Peyer's patch (tissue), 4 donors: ENCODE results near the gene COL20A1.

ENCODE experiments used
- CTCF ChIP-seq, 6 experiments: fragments of 450-650 bp in 4 of 6; fragments of 200-600 bp in 2 of 6; sonication (generic) in 1 of 6; IDR thresholded peaks; one replicate each; pipeline ENCODE4 v1.5.1; 2017 to 2019; ENCODE audit warnings: antibody characterized with exemption in 6 of 6, mild to moderate bottlenecking in 3 of 6, moderate library complexity in 1 of 6
- POLR2A ChIP-seq, 2 donors: fragments of 450-650 bp; IDR thresholded peaks; one replicate each; pipeline ENCODE4 v1.5.1; 2017; ENCODE audit warnings: antibody characterized with exemption in 2 of 2, mild to moderate bottlenecking in 2 of 2, moderate library complexity in 2 of 2

- TF ChIP-seq CTCF (IDR thresholded peaks at IDR 0.05) (peak in 5 of 6 experiments; percentile 62 to 77 (median 70)), POLR2A (IDR thresholded peaks at IDR 0.05) (no peak)
These were observed 88.9 kb downstream of the COL20A1 start for GRCh38 chr20:63381781-63382431.
